IMR-90 (cell line): ENCODE data around the gene TASOR. TPM values are rescaled to one million over a fixed set of nuclear protein-coding genes. Genes with fewer than 3 reads are reported as not detected.

Experiments used
- ATAC-seq: fragments of 200-7000 bp; cut with Tn5 transposase; 2 replicates; pipeline ENCODE4 v1.9.1; 2020; ENCODE audit warnings: low read depth, mild to moderate bottlenecking, moderate library complexity
- BruUV-seq: library from RNA; stranded (reverse); fragments of 400-500 nt; replicated peaks from 2 replicates; lab custom pipeline; 2021; lab: Mats Ljungman, UMichigan
- CTCF ChIA-PET: fragments of 300-600 bp; formaldehyde crosslinking; extraction: SDS; loops from one replicate; lab custom pipeline; 2021; ENCODE audit warnings: antibody characterized with exemption; lab: Yijun Ruan, JAX
- POLR2A ChIA-PET: fragments of 300-600 bp; sonication (Branson Sonifier 250); formaldehyde crosslinking; loops from one replicate; lab custom pipeline; 2022; ENCODE audit warnings: antibody characterized with exemption; ENCODE audit not compliant: unreplicated experiment; lab: Charles Lee
- DNase-seq: peaks from one replicate; pipeline ENCODE4 v3.0.0; 2013
- H2AFZ ChIP-seq: replicated peaks from 2 replicates; pipeline ENCODE3; 2013; ENCODE audit warnings: low read length, mild to moderate bottlenecking; ENCODE audit not compliant: poor library complexity
- H2AK5ac ChIP-seq: 2 replicates; pipeline ENCODE4 v1.6.1; 2013; ENCODE audit warnings: low read depth, low read length, inconsistent platforms
- H2AK9ac ChIP-seq: replicated peaks from 2 replicates; pipeline ENCODE3; 2013; ENCODE audit warnings: mild to moderate bottlenecking, low read depth, low read length, moderate library complexity; ENCODE audit not compliant: poor library complexity
- H2BK120ac ChIP-seq: 2 replicates; pipeline ENCODE4 v1.6.1; 2013; ENCODE audit warnings: low read depth, low read length, inconsistent platforms
- H2BK15ac ChIP-seq: 3 replicates; pipeline ENCODE4 v1.6.1; 2013; ENCODE audit warnings: low read depth, low read length, inconsistent platforms
- H2BK20ac ChIP-seq: 2 replicates; pipeline ENCODE4 v1.6.1; 2013; ENCODE audit warnings: low read depth, mild to moderate bottlenecking, inconsistent platforms, low read length, moderate library complexity
- H2BK5ac ChIP-seq: 2 replicates; pipeline ENCODE4 v1.6.1; 2013; ENCODE audit warnings: mild to moderate bottlenecking, low read depth, low read length, inconsistent platforms; ENCODE audit not compliant: poor library complexity, severe bottlenecking
- H3K14ac ChIP-seq: replicated peaks from 2 replicates; pipeline ENCODE4 v1.6.1; 2013; ENCODE audit warnings: low read depth, low read length, inconsistent platforms
- H3K18ac ChIP-seq: 2 replicates; pipeline ENCODE4 v1.6.1; 2013; ENCODE audit warnings: low read depth, low read length, control low read depth
- H3K23ac ChIP-seq: 2 replicates; pipeline ENCODE4 v1.6.1; 2013; ENCODE audit warnings: low read depth, low read length, inconsistent platforms
- H3K27ac ChIP-seq: 2 replicates; pipeline ENCODE4 v1.5.1; 2013; ENCODE audit warnings: mild to moderate bottlenecking, control low read depth, low read length; ENCODE audit not compliant: insufficient read depth
- H3K27me3 ChIP-seq: 2 replicates; pipeline ENCODE4 v1.6.1; 2013; ENCODE audit warnings: low read length; ENCODE audit not compliant: control insufficient read depth, insufficient read depth
- H3K36me3 ChIP-seq: 2 replicates; pipeline ENCODE4 v1.6.1; 2013; ENCODE audit warnings: low read length, mixed read lengths; ENCODE audit not compliant: control insufficient read depth, insufficient read depth
- H3K4ac ChIP-seq: 2 replicates; pipeline ENCODE4 v1.6.1; 2013; ENCODE audit warnings: low read depth, low read length, inconsistent platforms
- H3K4me1 ChIP-seq: 2 replicates; pipeline ENCODE4 v1.6.1; 2013; ENCODE audit warnings: low read length, mixed read lengths; ENCODE audit not compliant: control insufficient read depth, insufficient read depth
- H3K4me2 ChIP-seq: 2 replicates; pipeline ENCODE4 v1.6.1; 2013; ENCODE audit warnings: low read depth, mild to moderate bottlenecking, control low read depth, low read length, moderate library complexity
- H3K4me3 ChIP-seq: 2 replicates; pipeline ENCODE4 v1.5.1; 2013; ENCODE audit warnings: low read depth, mild to moderate bottlenecking, control low read depth, low read length, moderate library complexity; ENCODE audit not compliant: insufficient read depth
- H3K56ac ChIP-seq: 2 replicates; pipeline ENCODE4 v1.6.1; 2013; ENCODE audit warnings: low read length, inconsistent platforms; ENCODE audit not compliant: insufficient read depth; ENCODE audit errors: extremely low read depth
- H3K79me1 ChIP-seq, 2 experiments: 2 replicates each; pipeline ENCODE4 v1.6.1; 2013; ENCODE audit warnings: low read length in 2 of 2, inconsistent platforms in 1 of 2, low read depth in 1 of 2
- H3K9ac ChIP-seq: 2 replicates; pipeline ENCODE4 v1.6.1; 2013; ENCODE audit warnings: low read depth, low read length, control low read depth
- H3K9me1 ChIP-seq: 2 replicates; pipeline ENCODE4 v1.6.1; 2013; ENCODE audit warnings: low read length, inconsistent platforms; ENCODE audit not compliant: insufficient read depth
- H3K9me3 ChIP-seq: 2 replicates; pipeline ENCODE4 v1.6.1; 2013; ENCODE audit warnings: low read length; ENCODE audit not compliant: control insufficient read depth, insufficient read depth
- H4K20me1 ChIP-seq: 2 replicates; pipeline ENCODE4 v1.6.1; 2013; ENCODE audit warnings: low read length, inconsistent platforms; ENCODE audit not compliant: insufficient read depth
- H4K5ac ChIP-seq: 2 replicates; pipeline ENCODE4 v1.6.1; 2013; ENCODE audit warnings: mild to moderate bottlenecking, low read depth, low read length, control low read depth
- H4K8ac ChIP-seq, 2 experiments: 2 replicates each; pipeline ENCODE4 v1.6.1; 2013; ENCODE audit warnings: low read depth in 2 of 2, low read length in 2 of 2, control low read depth in 1 of 2, inconsistent platforms in 1 of 2
- H4K91ac ChIP-seq: 2 replicates; pipeline ENCODE4 v1.6.1; 2013; ENCODE audit warnings: low read depth, low read length, inconsistent platforms; ENCODE audit not compliant: insufficient read depth
- MXI1 ChIP-seq: IDR thresholded peaks from 2 replicates; pipeline ENCODE4 v1.6.1; 2012; ENCODE audit warnings: low read depth, mild to moderate bottlenecking, low read length, moderate library complexity, borderline replicate concordance
- POLR2A ChIP-seq: IDR thresholded peaks from 2 replicates; pipeline ENCODE4 v1.6.1; 2012; ENCODE audit warnings: mild to moderate bottlenecking, low read depth, low read length
- RCOR1 ChIP-seq: IDR thresholded peaks from 2 replicates; pipeline ENCODE4 v1.6.1; 2012; ENCODE audit warnings: mild to moderate bottlenecking, low read length, improper control_type of control experiment; ENCODE audit not compliant: insufficient replicate concordance
- WGBS, 2 experiments: methylation state at CpG; one replicate each; pipeline versions ENCODE4 v1.1.5 to v1.1.7; 2013; ENCODE audit warnings: missing lambda C conversion rate in 2 of 2; ENCODE audit not compliant: insufficient read length in 1 of 2; ENCODE audit errors: extremely low coverage in 2 of 2; 5-methylcytosine and 5-hydroxymethylcytosine counted together
- dilution Hi-C: fragments of 300-500 bp; cut with HindIII; formaldehyde crosslinking; loops from one replicate; pipeline ENCODE4 v1.14.3; 2018; ENCODE audit warnings: low sequenced_read_pairs; ENCODE audit not compliant: unreplicated experiment
- in situ Hi-C: fragments of 300-500 bp; cut with MboI; formaldehyde crosslinking; loops from 3 replicates; pipeline ENCODE4 v1.14.3; 2019; ENCODE audit warnings: low sequenced_read_pairs, inconsistent platforms, mixed read lengths
- intact Hi-C: fragments of 100-400 bp; cut with micrococcal nuclease; formaldehyde crosslinking; loops from 2 replicates; pipeline ENCODE4 v1.10.0; 2022
- polyA plus RNA-seq, 3 experiments: library from polyadenylated mRNA; depleted of rRNA; stranded (reverse); fragments of >200 nt; gene quantifications; 2 replicates each; pipeline ENCODE4 v1.2.3, GENCODE V29; 2012; ENCODE audit warnings: low replicate concordance in 1 of 3
- total RNA-seq: library from RNA; depleted of rRNA; stranded (reverse); fragments of >200 nt; gene quantifications from 2 replicates; pipeline ENCODE4 v1.2.3, GENCODE V29; 2012

The TASOR gene
- total and polyA plus RNA-seq, 2 of the 4 experiments (the other 2 are of a cell fraction) = 13.3 to 28.5 TPM

DNA sequence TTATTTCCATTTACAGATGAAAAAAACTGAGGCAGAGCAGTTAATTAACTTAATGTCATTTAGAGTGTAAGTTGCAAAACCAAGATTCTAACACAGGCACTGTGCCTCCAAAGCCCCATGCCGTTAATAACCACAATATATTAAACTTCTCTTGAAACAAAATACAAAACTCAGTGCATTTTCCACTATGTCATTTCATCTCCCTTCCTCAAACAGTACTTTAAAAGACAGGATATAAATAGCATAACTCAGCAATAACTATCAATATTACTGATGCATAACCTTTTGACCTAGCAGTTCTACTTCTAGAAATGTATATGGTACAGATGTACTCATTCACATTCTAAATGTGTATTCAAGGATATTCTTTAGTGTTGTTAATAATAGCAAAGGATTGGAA lies 5.1 kb upstream of the TASOR start:
- no peak overlapping the region for H4K91ac ChIP-seq
- H3K9ac ChIP-seq = no peak overlapping the region
- H3K79me1 ChIP-seq = peaks cover 6 to 9% of the 10 kb centered on the region in 2 experiments; a peak in 3 of 4 replicates
- H3K4me3 ChIP-seq = no peak overlapping the region
- no peaks in the 10 kb centered on the region for H3K9me1 ChIP-seq
- DNase-seq (no peak), ATAC-seq (no peak)
- H3K9me3 ChIP-seq = peaks cover 6% of the 10 kb centered on the region
- H2AK5ac ChIP-seq = no peak overlapping the region
- H3K36me3 ChIP-seq = no peaks in the 10 kb centered on the region
- no peak overlapping the region for H2BK5ac ChIP-seq
- no peaks in the 10 kb centered on the region for H3K4me1 ChIP-seq
- no peak overlapping the region for H3K27ac ChIP-seq
- WGBS, 2 experiments = 83% methylated on average over 1 of the region's 1 CpG; no CpG with 5 or more reads in 1 of the 2 experiments
- H3K23ac ChIP-seq = no peak overlapping the region
- no TSS peak for BruUV-seq
- no peaks in the 10 kb centered on the region for H4K20me1 ChIP-seq
- H3K18ac ChIP-seq = no peak overlapping the region
- no peak overlapping the region for H2BK20ac ChIP-seq
- dilution Hi-C loops (no loop called here), intact Hi-C loops (no loop called here), in situ Hi-C loops (no loop called here)
- POLR2A ChIA-PET = no interaction called here
- no peak overlapping the region for H4K8ac ChIP-seq
- no peak overlapping the region for H3K56ac ChIP-seq
- H3K27me3 ChIP-seq = no peaks in the 10 kb centered on the region
- no peak overlapping the region for H3K14ac ChIP-seq
- no peak overlapping the region for H2AFZ ChIP-seq
- no peak overlapping the region for H4K5ac ChIP-seq
- CTCF ChIA-PET = interaction anchor here (0.7 kb wide), 1 partner anchor 157 kb away, joined by 4 read pairs; no protein-coding TSS in a partner anchor
- H2BK15ac ChIP-seq = no peak overlapping the region
- H3K4ac ChIP-seq = no peak overlapping the region
- H2BK120ac ChIP-seq = no peak overlapping the region
- no peak overlapping the region for H2AK9ac ChIP-seq
- TF ChIP-seq RCOR1 (no peak), POLR2A (no peak), MXI1 (no peak)
- no peak overlapping the region for H3K4me2 ChIP-seq
